Neutrophil (primary cell): ENCODE results near the gene CFAP206.

Source experiments
- H3K27ac ChIP-seq: fragments of 200-600 bp; sonication (generic); 2 replicates; pipeline ENCODE4 v1.5.1; 2016; ENCODE audit warnings: mild to moderate bottlenecking, moderate library complexity
- H3K27me3 ChIP-seq: fragments of 200-600 bp; sonication (generic); 2 replicates; pipeline ENCODE4 v1.6.0; 2016; ENCODE audit warnings: mild to moderate bottlenecking
- H3K36me3 ChIP-seq: fragments of 200-600 bp; sonication (generic); 2 replicates; pipeline ENCODE4 v1.5.1; 2017
- H3K4me1 ChIP-seq, 2 experiments: fragments of 200-600 bp in 1 of 2; sonication (generic) in 1 of 2; 1 replicate in 1 of 2; 2 replicates in 1 of 2; pipeline versions ENCODE4 v1.5.1 to v1.6.1; 2013 to 2016; ENCODE audit warnings: low read depth in 1 of 2, low read length in 1 of 2, mild to moderate bottlenecking in 1 of 2, moderate library complexity in 1 of 2; ENCODE audit not compliant: control insufficient read depth in 1 of 2, insufficient read depth in 1 of 2
- H3K4me3 ChIP-seq, 2 experiments: fragments of 200-600 bp in 1 of 2; sonication (generic) in 1 of 2; 1 replicate in 1 of 2; 2 replicates in 1 of 2; pipeline ENCODE4 v1.5.1; 2013 to 2016; ENCODE audit warnings: low read depth in 1 of 2, low read length in 1 of 2, mild to moderate bottlenecking in 1 of 2, moderate library complexity in 1 of 2
- H3K9me3 ChIP-seq: fragments of 200-600 bp; sonication (generic); 2 replicates; pipeline ENCODE4 v1.5.1; 2016
- TF ChIP-seq, protein P1 (sequence below): fragments of 200-600 bp; sonication (generic); IDR thresholded peaks from 2 replicates; pipeline ENCODE4 v1.5.1; 2016; ENCODE audit warnings: antibody characterized with exemption

The CFAP206 gene

DNA sequence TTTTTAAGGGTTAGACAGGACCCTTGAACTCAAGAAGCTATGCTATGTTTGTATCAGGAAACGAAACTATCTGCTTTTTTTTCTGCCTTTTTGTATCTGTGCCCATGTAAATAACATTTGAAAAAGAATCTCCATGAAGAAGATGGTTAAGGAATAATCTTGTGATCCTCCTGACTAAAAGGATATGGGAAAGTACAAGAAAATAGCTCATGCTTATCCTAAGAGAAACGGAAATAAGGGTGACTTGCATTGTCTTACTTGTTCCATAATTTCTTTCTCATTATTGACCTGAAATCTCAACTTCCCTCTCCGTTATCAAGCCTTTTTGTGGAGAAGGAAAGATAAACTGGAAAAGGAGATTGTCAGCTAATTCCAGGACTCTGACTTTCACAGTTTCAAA, 5.9 kb upstream of the CFAP206 start:
- no peak overlapping the region for H3K4me3 ChIP-seq
- TF ChIP-seq, protein P1, sequence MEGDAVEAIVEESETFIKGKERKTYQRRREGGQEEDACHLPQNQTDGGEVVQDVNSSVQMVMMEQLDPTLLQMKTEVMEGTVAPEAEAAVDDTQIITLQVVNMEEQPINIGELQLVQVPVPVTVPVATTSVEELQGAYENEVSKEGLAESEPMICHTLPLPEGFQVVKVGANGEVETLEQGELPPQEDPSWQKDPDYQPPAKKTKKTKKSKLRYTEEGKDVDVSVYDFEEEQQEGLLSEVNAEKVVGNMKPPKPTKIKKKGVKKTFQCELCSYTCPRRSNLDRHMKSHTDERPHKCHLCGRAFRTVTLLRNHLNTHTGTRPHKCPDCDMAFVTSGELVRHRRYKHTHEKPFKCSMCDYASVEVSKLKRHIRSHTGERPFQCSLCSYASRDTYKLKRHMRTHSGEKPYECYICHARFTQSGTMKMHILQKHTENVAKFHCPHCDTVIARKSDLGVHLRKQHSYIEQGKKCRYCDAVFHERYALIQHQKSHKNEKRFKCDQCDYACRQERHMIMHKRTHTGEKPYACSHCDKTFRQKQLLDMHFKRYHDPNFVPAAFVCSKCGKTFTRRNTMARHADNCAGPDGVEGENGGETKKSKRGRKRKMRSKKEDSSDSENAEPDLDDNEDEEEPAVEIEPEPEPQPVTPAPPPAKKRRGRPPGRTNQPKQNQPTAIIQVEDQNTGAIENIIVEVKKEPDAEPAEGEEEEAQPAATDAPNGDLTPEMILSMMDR, result no peak
- H3K27me3 ChIP-seq, result peaks cover 17% of the 10 kb centered on the region
- no peaks in the 10 kb centered on the region for H3K4me1 ChIP-seq
- H3K9me3 ChIP-seq, result no peaks in the 10 kb centered on the region
- no peak overlapping the region for H3K27ac ChIP-seq
- H3K36me3 ChIP-seq, result no peaks in the 10 kb centered on the region

DNA sequence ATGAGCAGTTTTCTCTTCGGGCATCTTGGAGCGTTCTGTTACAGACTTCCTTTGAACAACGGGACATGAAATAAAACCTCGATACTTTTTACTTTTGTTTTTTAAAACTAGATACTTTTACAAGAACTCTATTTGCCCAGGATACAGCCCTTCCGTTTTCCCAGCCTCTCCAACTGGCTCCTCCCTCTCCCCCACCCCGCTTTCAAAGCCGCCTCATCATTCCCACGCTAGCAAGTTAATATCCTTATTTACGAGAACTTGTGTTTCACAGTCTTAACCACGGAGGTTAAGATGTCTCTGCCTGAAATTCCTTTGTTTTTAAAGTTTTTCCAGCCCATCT, 241 bp upstream of the CFAP206 start:
- H3K4me1 ChIP-seq, result peaks cover 12 to 13% of the 10 kb centered on the region in 2 experiments
- H3K27me3 ChIP-seq, result peaks cover 42% of the 10 kb centered on the region
- H3K9me3 ChIP-seq, result no peaks in the 10 kb centered on the region
- TF ChIP-seq, protein P1, result no peak
- peak overlapping the region; percentile 76 to 92 for H3K4me3 ChIP-seq
- no peaks in the 10 kb centered on the region for H3K36me3 ChIP-seq
- H3K27ac ChIP-seq, result peak overlapping the region; percentile 79

DNA sequence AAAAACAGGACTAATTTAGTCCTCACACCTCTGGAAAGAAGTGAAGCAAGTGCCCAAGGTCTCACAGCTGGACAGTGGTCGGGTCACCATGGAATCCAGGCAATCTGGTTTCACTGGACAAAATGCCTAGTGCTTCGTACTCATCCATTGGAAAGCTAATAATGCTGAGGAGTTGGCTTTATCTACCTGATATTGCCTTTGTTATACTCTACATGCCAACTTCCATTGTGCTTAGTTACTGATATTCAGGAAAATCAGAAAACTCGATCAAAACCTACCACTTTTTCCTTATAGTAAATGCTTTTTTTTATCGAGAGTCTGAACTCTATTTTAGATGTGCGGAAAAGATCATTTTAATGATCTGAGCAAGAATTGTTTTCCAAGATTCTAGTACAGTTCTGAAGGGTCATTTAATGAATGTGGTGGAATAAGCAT, 966 bp downstream of the CFAP206 start:
- no peaks in the 10 kb centered on the region for H3K9me3 ChIP-seq
- H3K27me3 ChIP-seq, result peaks cover 49% of the 10 kb centered on the region
- peaks cover 12 to 13% of the 10 kb centered on the region in 2 experiments for H3K4me1 ChIP-seq
- peak overlapping the region; percentile 79 for H3K27ac ChIP-seq
- TF ChIP-seq, protein P1, result no peak
- H3K36me3 ChIP-seq, result no peaks in the 10 kb centered on the region
- peak overlapping the region; percentile 76 to 92 for H3K4me3 ChIP-seq

DNA sequence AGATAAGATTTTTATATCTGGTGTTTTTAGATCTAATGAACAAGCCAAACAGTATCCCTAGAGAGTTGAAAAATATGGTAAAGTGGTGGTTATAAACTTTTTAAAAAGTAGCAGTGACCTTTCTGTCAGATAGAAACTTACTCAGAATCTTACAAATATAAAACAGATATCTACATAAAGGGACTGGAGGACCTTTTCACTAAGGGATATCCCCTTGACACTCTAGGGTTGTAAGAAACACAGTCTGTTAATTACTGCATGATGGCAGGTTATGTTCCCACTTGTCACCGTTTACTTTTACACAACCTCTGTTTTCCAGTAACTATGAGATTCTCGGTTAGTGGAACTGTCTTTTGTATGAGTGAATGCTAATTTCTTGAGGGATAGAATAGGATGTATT, 11.5 kb downstream of the CFAP206 start:
- Histone ChIP-seq H3K9me3 (no peaks in the 10 kb centered on the region), H3K27me3 (peaks cover 39% of the 10 kb centered on the region), H3K36me3 (no peaks in the 10 kb centered on the region), H3K27ac (no peak overlapping the region), H3K4me3 (no peak overlapping the region), H3K4me1 (no peaks in the 10 kb centered on the region)
- TF ChIP-seq, protein P1, result no peak

DNA sequence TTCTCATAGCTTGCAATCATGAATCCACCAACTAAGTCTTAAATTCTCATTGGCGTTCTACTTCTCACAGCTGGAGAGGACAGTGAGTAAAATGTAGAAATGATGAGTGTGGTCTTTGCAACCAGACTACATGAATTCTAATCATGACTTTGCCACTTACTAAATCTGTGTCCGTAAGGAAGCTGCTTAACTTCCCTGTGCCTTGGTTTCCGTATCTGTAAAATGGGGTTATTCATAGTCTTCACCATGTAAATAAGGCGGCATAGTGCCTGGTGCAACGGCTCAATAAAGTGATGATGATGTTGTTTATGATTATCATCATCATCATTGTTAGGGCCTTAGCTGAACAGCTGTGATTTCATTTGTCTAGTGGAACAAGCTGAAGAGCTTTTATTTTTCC, 12.6 kb downstream of the CFAP206 start:
- Histone ChIP-seq H3K4me1 (no peaks in the 10 kb centered on the region), H3K27me3 (peaks cover 48% of the 10 kb centered on the region), H3K36me3 (no peaks in the 10 kb centered on the region), H3K27ac (no peak overlapping the region), H3K4me3 (no peak overlapping the region), H3K9me3 (no peaks in the 10 kb centered on the region)
- TF ChIP-seq, protein P1, result no peak

DNA sequence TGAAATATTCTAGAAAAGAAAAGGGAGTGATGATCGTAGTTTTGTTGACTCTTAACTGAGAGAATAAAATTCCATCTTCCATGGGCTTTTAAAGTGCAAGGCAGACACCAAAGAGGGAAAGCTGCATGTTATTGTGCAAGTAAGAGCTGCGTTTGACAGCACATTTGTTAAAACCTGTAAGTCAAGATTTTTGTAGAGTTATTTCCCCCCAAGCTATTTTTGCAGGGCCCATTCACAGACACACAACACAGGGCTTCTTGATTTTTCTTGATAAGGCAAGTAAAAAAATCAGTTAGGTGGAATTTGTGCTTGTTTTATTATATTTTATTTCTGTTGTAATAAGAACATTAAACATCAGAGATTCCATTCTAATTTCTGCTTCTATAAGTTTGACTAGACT, 13.8 kb downstream of the CFAP206 start:
- Histone ChIP-seq H3K4me1 (no peaks in the 10 kb centered on the region), H3K36me3 (no peaks in the 10 kb centered on the region), H3K4me3 (no peak overlapping the region), H3K9me3 (no peaks in the 10 kb centered on the region), H3K27ac (no peak overlapping the region), H3K27me3 (peaks cover 46% of the 10 kb centered on the region)
- TF ChIP-seq, protein P1, result no peak
